NCI-H146 (cell line): ENCODE data around the gene EPHB3.

Experiments
- DNase-seq: peaks from one replicate; lab custom pipeline; 2025; lab: John Stamatoyannopoulos, UW

EPHB3 gene

GRCh38 chr3:184626923-184627322 is 65.3 kb downstream of the EPHB3 start:
- DNase-seq: no peak

GRCh38 chr3:184629555-184630160 is 68.1 kb downstream of the EPHB3 start:
- DNase-seq: no peak

GRCh38 chr3:184630861-184631471 is 69.4 kb downstream of the EPHB3 start:
- no peak for DNase-seq

- no peak for DNase-seq
Measured at GRCh38 chr3:184631472-184631861, 69.9 kb downstream of the EPHB3 start.
